HepG2 (cell line): Measurements from ENCODE around the gene STK32A. TPM values are rescaled to one million over a fixed set of nuclear protein-coding genes. Genes with fewer than 3 reads are reported as not detected.

Experiments used
- ATAC-seq: fragments of 200-7000 bp; cut with Tn5 transposase; 3 replicates; pipeline ENCODE4 v1.9.1; 2020; ENCODE audit warnings: mild to moderate bottlenecking, moderate library complexity
- BruUV-seq: library from RNA; stranded (reverse); fragments of 400-500 nt; replicated peaks from 2 replicates; lab custom pipeline; 2021; lab: Mats Ljungman, UMichigan
- CTCF ChIA-PET: fragments of 300-600 bp; formaldehyde crosslinking; extraction: SDS; loops from one replicate; lab custom pipeline; 2021; ENCODE audit warnings: low total read pairs, inconsistent platforms, low intra/inter-chr PET ratio; lab: Yijun Ruan, JAX
- POLR2A ChIA-PET: fragments of 350-600 bp; sonication (Branson Sonifier 250); formaldehyde crosslinking; loops from one replicate; lab custom pipeline; 2020; ENCODE audit warnings: antibody characterized with exemption, inconsistent platforms; lab: Yijun Ruan, JAX
- DNase-seq: peaks from one replicate; pipeline ENCODE4 v3.0.0-alpha.2; 2015; ENCODE audit warnings: low spot score
- FAIRE-seq: peaks from 3 replicates; lab custom pipeline; 2011; peaks lifted over from hg19 to GRCh38; lab: Jason Lieb, UNC
- H2AFZ ChIP-seq: one replicate; pipeline ENCODE4 v1.6.1; 2011; ENCODE audit warnings: low read length, inconsistent platforms
- H3K27ac ChIP-seq: fragments of 300-600 bp; 3 replicates; pipeline ENCODE4 v1.8.0; 2011; ENCODE audit warnings: mixed run types, mild to moderate bottlenecking, mixed read lengths, low read length, inconsistent platforms; ENCODE audit not compliant: insufficient read depth; ENCODE audit errors: extremely low read length
- H3K27me3 ChIP-seq, 2 experiments: fragments of 200-600 bp in 1 of 2; 2 replicates in 1 of 2; 3 replicates in 1 of 2; pipeline versions ENCODE4 v1.6.0 to v1.8.0; 2011; ENCODE audit warnings: low read length in 2 of 2, mild to moderate bottlenecking in 2 of 2, moderate library complexity in 2 of 2, inconsistent platforms in 1 of 2; ENCODE audit not compliant: insufficient read depth in 2 of 2, control insufficient read depth in 1 of 2
- H3K36me3 ChIP-seq, 2 experiments: fragments of 200-600 bp in 1 of 2; replicated peaks in 1 of 2; 2 replicates in 1 of 2; 3 replicates in 1 of 2; pipeline versions ENCODE4 v1.5.1 to v1.8.0; 2011; ENCODE audit warnings: low read length in 2 of 2, inconsistent platforms in 1 of 2; ENCODE audit not compliant: insufficient read depth in 2 of 2, control insufficient read depth in 1 of 2
- H3K4me1 ChIP-seq: 2 replicates; pipeline ENCODE4 v1.5.1; 2012; ENCODE audit warnings: low read length, inconsistent platforms; ENCODE audit not compliant: insufficient read depth
- H3K4me2 ChIP-seq: 2 replicates; pipeline ENCODE4 v1.6.0; 2011; ENCODE audit warnings: low read depth, low read length, inconsistent platforms
- H3K4me3 ChIP-seq, 3 experiments: fragments of 200-600 bp in 1 of 3; sonication (generic), shearing (Covaris generic) in 1 of 3; replicated peaks in 1 of 3; 2 replicates each; pipeline ENCODE4 v1.5.1; 2011 to 2016; ENCODE audit warnings: low read length in 3 of 3, inconsistent platforms in 2 of 3, low read depth in 2 of 3, mild to moderate bottlenecking in 2 of 3, control low read depth in 1 of 3, mixed read lengths in 1 of 3; ENCODE audit not compliant: insufficient read depth in 1 of 3
- H3K79me2 ChIP-seq: one replicate; pipeline ENCODE4 v1.6.1; 2011; ENCODE audit warnings: low read length, inconsistent platforms; ENCODE audit not compliant: insufficient read depth
- H3K9ac ChIP-seq: 2 replicates; pipeline ENCODE4 v1.6.0; 2011; ENCODE audit warnings: mild to moderate bottlenecking, low read depth, low read length, inconsistent platforms; ENCODE audit not compliant: insufficient read depth
- H3K9me3 ChIP-seq: 2 replicates; pipeline ENCODE4 v1.5.1; 2012; ENCODE audit warnings: mild to moderate bottlenecking, low read length
- H4K20me1 ChIP-seq: 2 replicates; pipeline ENCODE4 v1.6.0; 2011; ENCODE audit warnings: inconsistent platforms, mild to moderate bottlenecking, low read length, moderate library complexity; ENCODE audit not compliant: insufficient read depth
- NONO ChIP-seq, 2 experiments: fragments of 450-650 bp in 1 of 2; sonication (generic) in 1 of 2; formaldehyde crosslinking in 1 of 2; IDR thresholded peaks in 1 of 2; conservative IDR thresholded peaks in 1 of 2; 2 replicates each; pipeline versions ENCODE4 v1.6.1 to v1.8.0; 2017 to 2022; ENCODE audit warnings: mild to moderate bottlenecking in 1 of 2, missing genetic modification reagents in 1 of 2, moderate library complexity in 1 of 2
- SAP130 ChIP-seq: IDR thresholded peaks from 2 replicates; pipeline ENCODE4 v1.6.1; 2016; ENCODE audit warnings: low read depth
- ZEB1 ChIP-seq: IDR thresholded peaks from 2 replicates; pipeline ENCODE4 v1.6.1; 2012; ENCODE audit warnings: mild to moderate bottlenecking, low read depth, inconsistent platforms; ENCODE audit not compliant: insufficient replicate concordance
- ZNF747 ChIP-seq: sonication (generic); formaldehyde crosslinking; IDR thresholded peaks from 2 replicates; pipeline ENCODE4 v1.8.1; 2023; ENCODE audit warnings: missing genetic modification reagents, mild to moderate bottlenecking, borderline replicate concordance
- ZSCAN21 ChIP-seq: sonication (generic); formaldehyde crosslinking; IDR thresholded peaks from 2 replicates; pipeline ENCODE4 v1.8.0; 2022; ENCODE audit warnings: mild to moderate bottlenecking, missing genetic modification reagents, moderate library complexity, borderline replicate concordance
- WGBS: methylation state at CpG from one replicate; pipeline ENCODE4 v1.1.6; 2017; ENCODE audit warnings: low lambda C conversion rate; 5-methylcytosine and 5-hydroxymethylcytosine counted together
- in situ Hi-C: cut with HindIII; loops from 2 replicates; pipeline ENCODE4 v1.10.0; 2017; ENCODE audit warnings: low pct_unique_long_range_greater_than_20kb; ENCODE audit not compliant: extremely low pct_ligation_motif_present
- intact Hi-C: fragments of 100-400 bp; cut with micrococcal nuclease; formaldehyde crosslinking; loops from one replicate; pipeline ENCODE4 v1.10.0; 2022; ENCODE audit not compliant: unreplicated experiment
- polyA plus RNA-seq, 8 experiments: library from polyadenylated mRNA; depleted of rRNA in 3 of 8; stranded (reverse) in 7 of 8; unstranded in 1 of 8; fragments of >200 nt; fragmentation: Illumina TruSeq in 4 of 8; extraction: Trizol in 4 of 8; gene quantifications; 2 replicates each; pipeline versions ENCODE4 v1.2.1 to v1.2.3, GENCODE V29; 2011 to 2016; ENCODE audit warnings: low read depth in 4 of 8, missing spikeins in 1 of 8, mixed read lengths in 1 of 8; ENCODE audit not compliant: insufficient read depth in 1 of 8
- total RNA-seq, 5 experiments: library from RNA; depleted of rRNA; stranded (reverse); fragments of >200 nt; fragmentation: Illumina TruSeq; extraction: Trizol; gene quantifications; 2 replicates each; pipeline ENCODE4 v1.2.3, GENCODE V29; 2016; ENCODE audit warnings: low read depth in 1 of 5
- TF ChIP-seq, protein P1 (sequence below): sonication (generic); formaldehyde crosslinking; IDR thresholded peaks from 2 replicates; pipeline ENCODE4 v1.4.0; 2020; ENCODE audit warnings: mild to moderate bottlenecking, low read depth, missing genetic modification reagents
- TF ChIP-seq, protein P2 (sequence below): sonication (generic); formaldehyde crosslinking; IDR thresholded peaks from 2 replicates; pipeline ENCODE4 v1.5.0; 2020; ENCODE audit warnings: mild to moderate bottlenecking, missing genetic modification reagents
- TF ChIP-seq, protein P3 (sequence below): sonication (generic); formaldehyde crosslinking; IDR thresholded peaks from 2 replicates; pipeline ENCODE4 v1.9.0; 2021; ENCODE audit warnings: mild to moderate bottlenecking, missing genetic modification reagents

Gene STK32A
- total and polyA plus RNA-seq, 2 of the 13 experiments (the other 11 are each of a cell fraction or from before 2014, with no cell fraction given) = not detected

DNA sequence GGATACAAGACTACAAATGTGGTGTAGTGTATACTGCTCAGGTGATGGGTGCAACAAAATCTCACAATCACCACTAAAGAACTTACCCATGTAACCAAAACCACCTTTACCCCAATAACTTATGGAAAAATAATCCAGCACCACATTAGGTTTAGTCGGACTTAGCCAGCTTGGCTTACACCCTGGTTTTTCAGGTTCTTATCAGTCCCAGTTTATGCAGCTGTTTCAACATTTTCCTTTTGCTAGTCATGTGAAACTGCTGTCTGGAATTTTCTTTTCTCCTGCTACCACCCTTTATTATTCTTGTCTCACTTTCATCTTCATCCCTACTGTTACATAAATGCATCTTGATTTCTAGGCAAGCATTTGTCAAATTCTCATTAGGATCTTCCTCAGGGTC, 51.5 kb downstream of the STK32A start (continued):
- no peak for TF ChIP-seq ZEB1

DNA sequence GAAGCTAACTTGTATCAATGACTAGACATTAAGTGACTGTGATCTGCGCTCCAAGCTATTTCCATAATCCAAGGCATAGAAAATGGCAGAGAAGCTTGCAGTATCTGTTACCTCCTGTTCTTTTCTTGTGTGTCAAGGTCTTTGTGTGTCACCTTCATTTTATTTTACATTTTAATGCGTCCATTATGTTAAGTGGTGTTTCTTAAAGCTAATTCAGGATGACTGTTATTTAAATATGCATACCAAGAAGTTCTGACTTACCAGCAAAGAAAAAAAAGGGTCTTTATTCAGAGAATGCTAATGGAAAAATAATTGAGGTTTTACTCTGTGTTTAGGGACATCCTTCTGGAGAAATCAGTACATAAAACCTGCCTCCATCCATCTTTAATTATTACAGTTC, 52.3 kb downstream of the STK32A start:
- no peak overlapping the region for H3K4me2 ChIP-seq
- TF ChIP-seq NONO (IDR thresholded peaks at IDR 0.05) = no peak
- no peak for TF ChIP-seq NONO (CRISPR knock-in tag; conservative IDR thresholded peaks at IDR 0.05)
- TF ChIP-seq ZNF747 (CRISPR knock-in tag) = no peak
- TF ChIP-seq, protein P1, sequence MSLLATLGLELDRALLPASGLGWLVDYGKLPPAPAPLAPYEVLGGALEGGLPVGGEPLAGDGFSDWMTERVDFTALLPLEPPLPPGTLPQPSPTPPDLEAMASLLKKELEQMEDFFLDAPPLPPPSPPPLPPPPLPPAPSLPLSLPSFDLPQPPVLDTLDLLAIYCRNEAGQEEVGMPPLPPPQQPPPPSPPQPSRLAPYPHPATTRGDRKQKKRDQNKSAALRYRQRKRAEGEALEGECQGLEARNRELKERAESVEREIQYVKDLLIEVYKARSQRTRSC (CRISPR knock-in tag) = no peak
- no peak for TF ChIP-seq ZSCAN21 (CRISPR knock-in tag)
- TF ChIP-seq, protein P2, sequence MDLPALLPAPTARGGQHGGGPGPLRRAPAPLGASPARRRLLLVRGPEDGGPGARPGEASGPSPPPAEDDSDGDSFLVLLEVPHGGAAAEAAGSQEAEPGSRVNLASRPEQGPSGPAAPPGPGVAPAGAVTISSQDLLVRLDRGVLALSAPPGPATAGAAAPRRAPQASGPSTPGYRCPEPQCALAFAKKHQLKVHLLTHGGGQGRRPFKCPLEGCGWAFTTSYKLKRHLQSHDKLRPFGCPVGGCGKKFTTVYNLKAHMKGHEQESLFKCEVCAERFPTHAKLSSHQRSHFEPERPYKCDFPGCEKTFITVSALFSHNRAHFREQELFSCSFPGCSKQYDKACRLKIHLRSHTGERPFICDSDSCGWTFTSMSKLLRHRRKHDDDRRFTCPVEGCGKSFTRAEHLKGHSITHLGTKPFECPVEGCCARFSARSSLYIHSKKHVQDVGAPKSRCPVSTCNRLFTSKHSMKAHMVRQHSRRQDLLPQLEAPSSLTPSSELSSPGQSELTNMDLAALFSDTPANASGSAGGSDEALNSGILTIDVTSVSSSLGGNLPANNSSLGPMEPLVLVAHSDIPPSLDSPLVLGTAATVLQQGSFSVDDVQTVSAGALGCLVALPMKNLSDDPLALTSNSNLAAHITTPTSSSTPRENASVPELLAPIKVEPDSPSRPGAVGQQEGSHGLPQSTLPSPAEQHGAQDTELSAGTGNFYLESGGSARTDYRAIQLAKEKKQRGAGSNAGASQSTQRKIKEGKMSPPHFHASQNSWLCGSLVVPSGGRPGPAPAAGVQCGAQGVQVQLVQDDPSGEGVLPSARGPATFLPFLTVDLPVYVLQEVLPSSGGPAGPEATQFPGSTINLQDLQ (CRISPR knock-in tag) = no peak
- TF ChIP-seq, protein P3, sequence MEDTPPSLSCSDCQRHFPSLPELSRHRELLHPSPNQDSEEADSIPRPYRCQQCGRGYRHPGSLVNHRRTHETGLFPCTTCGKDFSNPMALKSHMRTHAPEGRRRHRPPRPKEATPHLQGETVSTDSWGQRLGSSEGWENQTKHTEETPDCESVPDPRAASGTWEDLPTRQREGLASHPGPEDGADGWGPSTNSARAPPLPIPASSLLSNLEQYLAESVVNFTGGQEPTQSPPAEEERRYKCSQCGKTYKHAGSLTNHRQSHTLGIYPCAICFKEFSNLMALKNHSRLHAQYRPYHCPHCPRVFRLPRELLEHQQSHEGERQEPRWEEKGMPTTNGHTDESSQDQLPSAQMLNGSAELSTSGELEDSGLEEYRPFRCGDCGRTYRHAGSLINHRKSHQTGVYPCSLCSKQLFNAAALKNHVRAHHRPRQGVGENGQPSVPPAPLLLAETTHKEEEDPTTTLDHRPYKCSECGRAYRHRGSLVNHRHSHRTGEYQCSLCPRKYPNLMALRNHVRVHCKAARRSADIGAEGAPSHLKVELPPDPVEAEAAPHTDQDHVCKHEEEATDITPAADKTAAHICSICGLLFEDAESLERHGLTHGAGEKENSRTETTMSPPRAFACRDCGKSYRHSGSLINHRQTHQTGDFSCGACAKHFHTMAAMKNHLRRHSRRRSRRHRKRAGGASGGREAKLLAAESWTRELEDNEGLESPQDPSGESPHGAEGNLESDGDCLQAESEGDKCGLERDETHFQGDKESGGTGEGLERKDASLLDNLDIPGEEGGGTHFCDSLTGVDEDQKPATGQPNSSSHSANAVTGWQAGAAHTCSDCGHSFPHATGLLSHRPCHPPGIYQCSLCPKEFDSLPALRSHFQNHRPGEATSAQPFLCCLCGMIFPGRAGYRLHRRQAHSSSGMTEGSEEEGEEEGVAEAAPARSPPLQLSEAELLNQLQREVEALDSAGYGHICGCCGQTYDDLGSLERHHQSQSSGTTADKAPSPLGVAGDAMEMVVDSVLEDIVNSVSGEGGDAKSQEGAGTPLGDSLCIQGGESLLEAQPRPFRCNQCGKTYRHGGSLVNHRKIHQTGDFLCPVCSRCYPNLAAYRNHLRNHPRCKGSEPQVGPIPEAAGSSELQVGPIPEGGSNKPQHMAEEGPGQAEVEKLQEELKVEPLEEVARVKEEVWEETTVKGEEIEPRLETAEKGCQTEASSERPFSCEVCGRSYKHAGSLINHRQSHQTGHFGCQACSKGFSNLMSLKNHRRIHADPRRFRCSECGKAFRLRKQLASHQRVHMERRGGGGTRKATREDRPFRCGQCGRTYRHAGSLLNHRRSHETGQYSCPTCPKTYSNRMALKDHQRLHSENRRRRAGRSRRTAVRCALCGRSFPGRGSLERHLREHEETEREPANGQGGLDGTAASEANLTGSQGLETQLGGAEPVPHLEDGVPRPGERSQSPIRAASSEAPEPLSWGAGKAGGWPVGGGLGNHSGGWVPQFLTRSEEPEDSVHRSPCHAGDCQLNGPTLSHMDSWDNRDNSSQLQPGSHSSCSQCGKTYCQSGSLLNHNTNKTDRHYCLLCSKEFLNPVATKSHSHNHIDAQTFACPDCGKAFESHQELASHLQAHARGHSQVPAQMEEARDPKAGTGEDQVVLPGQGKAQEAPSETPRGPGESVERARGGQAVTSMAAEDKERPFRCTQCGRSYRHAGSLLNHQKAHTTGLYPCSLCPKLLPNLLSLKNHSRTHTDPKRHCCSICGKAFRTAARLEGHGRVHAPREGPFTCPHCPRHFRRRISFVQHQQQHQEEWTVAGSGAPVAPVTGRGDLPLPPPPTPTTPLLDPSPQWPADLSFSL (CRISPR knock-in tag) = no peak
- TF ChIP-seq SAP130 = no peak
- no peaks in the 10 kb centered on the region for H3K36me3 ChIP-seq
- H3K9me3 ChIP-seq = no peaks in the 10 kb centered on the region
- in situ Hi-C loops (no loop called here), intact Hi-C loops (no loop called here)
- CTCF ChIA-PET = no interaction called here
- H3K4me1 ChIP-seq = no peaks in the 10 kb centered on the region
- ATAC-seq (no peak), FAIRE-seq (no peak), DNase-seq (no peak)
- no peak overlapping the region for H3K4me3 ChIP-seq
- H3K27ac ChIP-seq = no peak overlapping the region
- no peaks in the 10 kb centered on the region for H4K20me1 ChIP-seq
- 5% methylated on average over 2 of the region's 2 CpGs for WGBS
- no TSS peak for BruUV-seq
- H3K27me3 ChIP-seq = no peaks in the 10 kb centered on the region
- no peak overlapping the region for H2AFZ ChIP-seq
- H3K79me2 ChIP-seq = no peaks in the 10 kb centered on the region
- POLR2A ChIA-PET = no interaction called here
- no peak overlapping the region for H3K9ac ChIP-seq
